Left hindlimb (tissue), 1 donor: ENCODE data around the gene IRAK1BP1.
"Not testable (repeated sequence)": the region's sequence is repeated elsewhere in the genome, so short reads cannot be mapped to it uniquely, and the experiment has no call there.

Experiments used
- DNase-seq: peaks from one replicate; pipeline ENCODE4 v3.0.0-alpha.2; 2018

Gene IRAK1BP1, protein sequence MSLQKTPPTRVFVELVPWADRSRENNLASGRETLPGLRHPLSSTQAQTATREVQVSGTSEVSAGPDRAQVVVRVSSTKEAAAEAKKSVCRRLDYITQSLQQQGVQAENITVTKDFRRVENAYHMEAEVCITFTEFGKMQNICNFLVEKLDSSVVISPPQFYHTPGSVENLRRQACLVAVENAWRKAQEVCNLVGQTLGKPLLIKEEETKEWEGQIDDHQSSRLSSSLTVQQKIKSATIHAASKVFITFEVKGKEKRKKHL

GRCh38 chr6:78867370-78868040 lies at the start of gene IRAK1BP1:
Gene IRAK1BP1, plus strand, starts transcription at chr6:78867551. Its CDS starts 26 bp downstream, at chr6:78867577.
- peak; percentile 91 for DNase-seq

DNA sequence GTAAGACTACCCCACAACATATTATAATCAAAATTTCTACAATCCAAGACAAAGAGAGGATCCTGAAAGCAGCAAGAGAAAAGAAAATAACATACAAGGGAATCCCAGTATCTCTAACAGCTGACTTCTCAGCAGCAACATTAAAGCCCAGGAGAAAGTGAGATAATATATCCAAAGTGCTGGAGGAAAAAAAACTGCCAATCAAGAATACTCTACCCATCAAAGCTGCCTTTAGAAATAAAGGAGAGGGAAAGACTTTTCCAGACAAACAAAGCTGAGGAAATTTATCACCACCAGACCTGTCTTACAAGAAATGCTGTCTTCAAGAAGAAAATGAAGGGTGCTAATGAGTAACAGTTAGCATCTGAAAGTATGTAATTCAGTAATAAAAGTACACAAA lies 43.3 kb upstream of the IRAK1BP1 start:
- no peak for DNase-seq

- no peak for DNase-seq
These were observed 37.9 kb upstream of the IRAK1BP1 start for GRCh38 chr6:78829407-78829806.

- no peak for DNase-seq
These were observed 36.5 kb upstream of the IRAK1BP1 start for GRCh38 chr6:78830805-78831204.

GRCh38 chr6:78831492-78831891 lies 35.9 kb upstream of the IRAK1BP1 start:
- no peak for DNase-seq

DNA sequence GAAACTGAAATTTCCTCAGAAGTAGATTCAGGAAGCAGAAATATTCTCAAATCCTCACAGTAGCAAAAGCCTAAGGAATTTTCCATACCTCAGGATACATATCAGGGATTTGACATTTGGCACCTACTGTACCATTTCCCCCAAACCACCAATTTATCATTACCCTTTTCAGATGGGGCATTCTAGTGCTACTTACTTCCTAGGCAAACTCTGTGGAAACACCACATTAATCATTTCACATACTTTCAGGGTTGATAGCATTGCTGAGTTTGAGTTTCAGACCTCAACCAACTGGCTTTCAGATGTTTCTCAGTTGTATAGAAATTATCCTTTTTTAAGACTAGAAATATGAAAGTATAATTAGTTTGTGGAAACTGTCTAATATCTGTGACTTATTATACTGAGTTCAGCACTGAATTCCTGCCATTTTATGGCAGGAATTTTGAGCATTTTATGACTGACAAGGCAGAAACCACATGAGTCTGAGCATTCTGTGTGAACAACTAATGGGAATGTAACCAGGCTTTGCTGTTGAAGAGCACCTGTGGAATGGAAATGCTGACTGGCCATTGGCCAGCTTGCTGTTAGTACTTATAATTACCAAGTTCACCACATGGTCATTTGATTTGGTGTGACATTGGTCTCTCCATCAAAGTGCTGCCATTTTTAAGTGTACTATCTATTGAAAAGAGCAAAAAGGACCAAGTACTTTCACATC lies 35.1 kb upstream of the IRAK1BP1 start:
- no peak for DNase-seq

DNA sequence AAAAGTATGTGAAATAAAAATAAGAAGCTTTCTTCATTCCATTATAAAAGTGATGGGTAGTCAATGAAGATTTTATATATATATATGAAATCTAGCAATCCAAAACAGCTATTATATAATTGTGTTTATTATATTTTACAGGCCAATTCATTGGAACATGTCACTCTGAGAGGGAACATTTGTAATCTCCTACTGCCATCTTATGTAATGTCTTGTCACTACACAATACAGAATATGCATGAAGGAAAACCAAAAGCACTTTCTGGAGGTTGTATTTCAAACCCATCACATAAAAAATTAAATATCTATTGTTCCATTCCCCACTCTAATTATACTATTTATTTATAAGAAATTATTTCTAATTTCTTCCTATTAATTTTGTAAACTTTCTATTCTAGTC lies 31.5 kb upstream of the IRAK1BP1 start:
- DNase-seq, result no peak

DNA sequence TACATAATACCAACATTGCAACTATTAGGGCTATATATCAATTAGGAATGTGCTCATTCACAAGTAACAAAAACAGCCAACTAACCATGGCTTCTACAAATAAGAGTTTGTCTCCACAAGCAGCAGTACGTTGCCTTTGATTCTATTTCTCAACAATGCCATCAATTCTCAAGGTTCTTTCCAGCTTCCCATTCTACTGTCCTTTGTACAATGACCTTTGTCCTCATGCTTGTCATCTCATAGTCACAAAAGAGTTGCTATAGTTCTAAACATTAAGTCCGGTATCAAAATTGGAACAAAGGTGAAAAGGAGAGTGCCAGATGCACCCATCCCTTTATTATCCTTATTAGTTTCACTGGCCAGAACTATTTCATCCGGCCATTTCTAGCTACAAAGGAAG lies 30.8 kb upstream of the IRAK1BP1 start:
- no peak for DNase-seq

- DNase-seq, result no peak
These were observed 26.2 kb upstream of the IRAK1BP1 start for GRCh38 chr6:78841111-78841510.

DNA sequence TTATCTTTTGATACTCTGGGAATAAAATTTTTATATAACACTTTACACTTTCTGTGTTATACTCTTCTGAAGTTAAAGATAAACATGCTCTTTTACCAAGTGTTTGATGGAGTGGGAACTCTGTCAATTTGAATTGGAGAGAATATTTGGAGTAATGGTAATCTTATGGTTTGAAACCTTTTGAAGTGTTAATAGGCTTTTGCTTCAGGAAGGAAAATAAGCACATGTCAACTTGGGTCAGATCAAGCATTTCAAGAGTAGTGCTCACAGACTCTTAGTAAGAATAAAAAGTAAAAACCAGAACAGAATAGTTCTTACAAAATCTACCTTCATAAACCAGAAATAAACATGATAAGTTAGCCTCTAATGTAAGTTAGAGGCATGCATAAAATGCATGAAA lies 24.4 kb upstream of the IRAK1BP1 start:
- DNase-seq, result no peak

DNA sequence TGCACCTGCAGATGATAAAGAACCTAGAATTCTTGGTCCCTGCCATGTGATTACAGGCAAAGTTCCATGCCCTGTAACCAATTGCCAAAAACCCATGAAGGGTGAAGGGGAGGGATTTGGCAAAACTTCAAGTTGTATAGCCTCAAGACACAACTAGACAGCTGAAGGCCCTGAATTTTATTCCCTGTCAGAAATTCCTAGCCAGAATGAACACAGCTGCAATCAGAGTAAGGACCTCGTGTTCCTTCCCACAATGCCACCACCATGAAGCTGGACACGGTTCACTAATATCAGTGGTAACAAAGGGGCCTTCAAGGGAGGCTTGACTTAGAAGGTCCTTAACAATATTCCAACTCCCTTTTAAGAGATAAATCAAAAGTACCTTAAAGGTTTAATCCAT lies 22.5 kb upstream of the IRAK1BP1 start:
- DNase-seq, result no peak

DNA sequence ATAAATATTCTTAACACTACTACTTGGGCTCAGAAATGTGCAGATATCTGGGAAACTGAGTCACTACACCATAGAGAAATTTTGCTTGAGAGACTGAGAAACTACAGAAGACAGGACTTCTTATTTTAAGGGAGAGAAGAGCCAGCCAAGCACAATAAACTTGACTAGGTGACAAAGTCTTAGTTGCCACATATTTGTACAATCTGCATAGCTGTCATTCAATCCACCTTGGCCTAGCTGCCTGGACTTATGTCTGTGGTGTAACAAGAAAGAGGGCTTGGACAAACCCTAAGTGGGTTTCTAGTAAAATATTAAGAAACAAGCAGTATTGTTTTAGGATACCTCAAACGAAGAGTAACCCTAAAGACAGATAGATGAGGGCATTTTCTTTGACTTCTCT lies 21.8 kb upstream of the IRAK1BP1 start:
- no peak for DNase-seq

DNA sequence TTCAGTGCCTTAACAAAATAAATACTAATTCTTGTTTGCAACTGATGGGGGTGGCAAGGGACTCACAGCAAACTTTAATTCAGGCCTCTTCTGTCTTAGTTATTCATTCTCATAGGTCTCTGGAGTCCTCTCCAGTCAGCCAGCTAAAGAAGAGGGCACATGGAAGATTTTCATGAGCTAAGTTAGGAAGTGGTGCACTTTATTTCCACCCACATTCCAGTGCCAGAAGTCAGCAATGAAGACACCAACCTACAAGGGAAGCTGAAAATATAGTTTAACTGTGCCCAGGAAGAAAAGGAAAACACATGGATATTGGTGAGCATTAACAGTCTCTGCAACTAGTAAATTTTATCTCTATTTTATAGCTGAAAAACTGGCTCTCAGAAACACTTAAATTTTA lies 16.7 kb upstream of the IRAK1BP1 start:
- no peak for DNase-seq

DNA sequence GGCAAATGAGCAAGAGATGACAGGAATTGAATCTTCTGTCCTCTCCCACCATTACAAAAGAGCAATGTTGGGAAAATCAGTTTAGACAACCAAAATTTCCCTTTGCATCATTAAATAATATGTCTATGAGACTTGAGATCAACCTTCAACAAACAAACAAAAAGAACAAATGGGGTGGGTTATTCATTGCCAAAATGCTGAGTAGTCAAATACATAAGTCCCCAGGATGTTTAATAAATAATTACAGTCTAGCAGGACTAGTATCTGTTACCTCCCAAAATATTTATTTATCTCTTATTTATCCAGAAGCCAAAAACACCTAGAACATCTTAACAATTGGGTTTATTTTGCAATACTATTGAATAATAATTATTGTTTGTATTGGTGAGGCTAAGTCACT lies 16.2 kb upstream of the IRAK1BP1 start:
- DNase-seq, result no peak

DNA sequence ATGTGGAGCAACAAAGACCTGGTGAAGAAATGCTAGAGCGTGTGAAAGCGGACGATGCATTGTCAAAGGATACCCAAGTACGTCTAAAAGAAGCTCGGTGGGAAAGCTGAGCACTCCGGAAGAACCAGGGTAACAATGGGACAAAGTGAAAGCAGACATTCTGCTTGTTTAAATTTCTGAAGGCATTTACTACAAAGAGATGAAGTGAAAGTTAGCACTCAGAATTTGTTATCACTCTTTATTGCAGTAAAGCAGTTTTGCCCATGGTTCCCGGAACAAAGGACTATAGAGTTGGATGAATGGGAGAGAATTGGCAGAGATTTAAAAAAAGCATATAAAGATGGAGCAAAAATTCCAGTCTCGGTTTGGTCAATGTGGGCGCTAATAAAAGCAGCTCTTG lies 12.8 kb upstream of the IRAK1BP1 start:
- DNase-seq, result no peak

- DNase-seq, result not testable (repeated sequence)
These were observed 8.9 kb upstream of the IRAK1BP1 start for GRCh38 chr6:78858339-78858938.

- DNase-seq, result no peak
These were observed 5.8 kb upstream of the IRAK1BP1 start for GRCh38 chr6:78861509-78861908.

DNA sequence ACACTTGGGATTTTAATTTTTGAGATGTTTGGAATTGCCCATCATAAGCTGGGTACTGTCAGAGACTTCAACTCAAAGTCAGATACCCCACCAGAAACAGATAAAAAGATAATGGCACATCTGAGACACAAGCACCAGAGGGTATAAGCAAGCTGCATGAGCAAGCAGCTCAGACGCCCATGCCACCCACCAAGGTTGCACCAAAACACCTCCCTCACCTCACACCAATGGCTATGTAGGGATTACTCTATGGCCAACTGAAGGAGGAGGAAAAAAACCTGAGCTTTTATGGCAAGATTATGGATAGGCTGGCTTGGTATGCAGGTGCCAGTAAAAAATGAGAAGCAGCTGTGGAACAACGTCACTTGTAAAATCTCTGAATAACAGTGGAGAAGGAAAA lies 3.8 kb upstream of the IRAK1BP1 start:
- DNase-seq, result no peak

GRCh38 chr6:78864957-78865356 lies 2.4 kb upstream of the IRAK1BP1 start:
- DNase-seq, result no peak

DNA sequence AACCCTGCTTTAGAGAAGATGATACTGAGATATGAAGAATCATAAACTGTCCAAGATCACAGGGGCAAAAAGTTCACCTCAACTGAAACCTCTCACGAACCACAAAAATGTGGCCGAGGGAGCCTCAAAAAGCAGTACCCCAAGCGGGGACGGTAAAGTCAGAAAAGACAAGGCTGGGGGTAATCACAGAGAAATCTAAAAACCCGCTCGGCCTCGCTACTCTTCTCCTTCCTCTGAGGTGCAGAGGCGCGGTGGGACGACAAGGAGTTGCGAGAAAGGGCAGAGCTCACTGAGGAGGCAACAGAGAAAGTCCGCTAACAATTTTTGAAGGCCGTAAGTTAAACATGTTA lies 356 bp upstream of the IRAK1BP1 start:
- DNase-seq, result no peak

GRCh38 chr6:78868116-78868515 lies 765 bp downstream of the IRAK1BP1 start:
- DNase-seq, result no peak

DNA sequence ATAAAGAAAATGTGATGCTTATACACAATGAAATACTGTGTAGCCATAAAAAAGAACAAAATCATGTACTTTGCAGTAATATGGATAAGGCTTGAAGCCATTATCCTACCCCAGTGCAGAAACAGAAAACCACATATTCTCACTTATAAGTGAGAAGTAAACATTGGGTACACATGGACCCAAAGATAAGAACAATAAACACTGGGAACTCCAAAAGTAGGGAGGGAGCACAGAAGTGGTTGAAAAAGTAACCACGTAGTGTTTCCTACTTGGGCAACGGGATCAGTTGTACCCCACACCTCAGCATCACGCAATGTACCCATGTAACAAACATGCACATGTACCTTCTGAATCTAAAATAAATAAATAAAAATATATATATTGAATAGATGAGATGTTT lies 8.2 kb downstream of the IRAK1BP1 start:
- no peak for DNase-seq

DNA sequence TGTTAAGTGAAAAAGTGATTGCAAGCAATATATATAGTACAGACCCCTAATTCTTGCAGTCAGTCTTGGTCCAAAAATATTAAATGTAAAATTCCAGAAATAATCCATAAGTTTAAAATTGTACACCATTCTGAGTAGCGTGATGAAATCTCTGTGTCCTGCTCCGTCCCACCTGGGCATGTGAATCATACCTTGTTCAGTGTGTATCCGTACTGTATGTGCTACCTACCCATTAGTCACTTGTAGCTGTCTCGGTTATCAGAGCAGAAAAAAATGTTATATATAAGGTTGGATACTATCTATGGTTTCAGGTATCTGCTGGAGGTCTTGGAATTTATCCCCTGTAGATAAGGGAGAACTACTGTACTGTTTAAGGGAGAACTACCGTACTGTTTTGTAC lies 16.3 kb downstream of the IRAK1BP1 start:
- DNase-seq, result no peak

DNA sequence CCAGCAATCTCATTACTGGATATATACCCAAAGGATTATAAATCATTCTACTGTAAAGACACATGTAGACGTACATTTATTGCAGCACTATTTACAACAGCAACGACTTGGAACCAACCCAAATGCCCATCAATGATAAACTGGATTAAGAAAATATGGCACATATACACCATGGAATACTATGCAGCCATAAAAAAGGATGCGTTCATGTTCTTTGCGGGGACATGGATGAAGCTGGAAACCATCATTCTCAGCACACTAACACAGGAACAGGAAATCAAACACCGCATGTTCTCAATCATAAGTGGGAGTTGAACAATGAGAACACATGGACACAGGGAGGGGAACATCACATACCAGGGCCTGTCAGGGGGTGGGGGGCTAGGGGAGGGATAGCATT lies 22.6 kb downstream of the IRAK1BP1 start:
- DNase-seq, result not testable (repeated sequence)
